Neuronal stem cell (in vitro differentiated cells): ENCODE data around the gene KIF7.
"Not testable (repeated sequence)": the region's sequence is repeated elsewhere in the genome, so short reads cannot be mapped to it uniquely, and the experiment has no call there.

ENCODE experiments used
- DNase-seq: peaks from one replicate; pipeline ENCODE4 v3.0.0-alpha.2; 2013; ENCODE audit warnings: low spot score
- H2AFZ ChIP-seq: one replicate; pipeline ENCODE4 v1.6.1; 2013; ENCODE audit warnings: mild to moderate bottlenecking, low read length, inconsistent platforms
- H2AK5ac ChIP-seq: 2 replicates; pipeline ENCODE4 v1.6.1; 2013; ENCODE audit warnings: low read depth, mild to moderate bottlenecking, inconsistent platforms, low read length, moderate library complexity, mixed read lengths
- H2BK120ac ChIP-seq: 2 replicates; pipeline ENCODE4 v1.6.1; 2013; ENCODE audit warnings: low read depth, mild to moderate bottlenecking, inconsistent platforms, low read length, moderate library complexity, mixed read lengths
- H2BK12ac ChIP-seq: one replicate; pipeline ENCODE4 v1.6.1; 2013; ENCODE audit warnings: low read length, inconsistent platforms
- H2BK15ac ChIP-seq: 2 replicates; pipeline ENCODE4 v1.6.1; 2013; ENCODE audit warnings: mild to moderate bottlenecking, low read length, inconsistent platforms, mixed read lengths
- H2BK5ac ChIP-seq: one replicate; pipeline ENCODE4 v1.6.1; 2013; ENCODE audit warnings: inconsistent platforms, mild to moderate bottlenecking, low read length, moderate library complexity
- H3K14ac ChIP-seq: one replicate; pipeline ENCODE4 v1.6.1; 2013; ENCODE audit warnings: low read length, inconsistent platforms
- H3K18ac ChIP-seq: 2 replicates; pipeline ENCODE4 v1.6.1; 2013; ENCODE audit warnings: low read length, inconsistent platforms
- H3K23ac ChIP-seq: 2 replicates; pipeline ENCODE4 v1.6.1; 2013; ENCODE audit warnings: low read depth, mild to moderate bottlenecking, mixed read lengths, low read length, inconsistent platforms; ENCODE audit not compliant: poor library complexity
- H3K27ac ChIP-seq: replicated peaks from 3 replicates; pipeline ENCODE4 v1.5.1; 2013; ENCODE audit warnings: low read length, inconsistent platforms
- H3K27me3 ChIP-seq, 3 experiments: 2 replicates each; pipeline ENCODE4 v1.6.1; 2013; ENCODE audit warnings: low read length in 3 of 3, mild to moderate bottlenecking in 2 of 3, inconsistent platforms in 1 of 3, low read depth in 1 of 3, mixed read lengths in 1 of 3, moderate library complexity in 1 of 3; ENCODE audit not compliant: control insufficient read depth in 3 of 3, insufficient read depth in 3 of 3
- H3K36me3 ChIP-seq, 2 donors: replicated peaks in 1 of 2; 2 replicates each; pipeline ENCODE4 v1.6.1; 2013; ENCODE audit warnings: low read length in 2 of 2; ENCODE audit not compliant: control insufficient read depth in 2 of 2, insufficient read depth in 2 of 2
- H3K4ac ChIP-seq: 2 replicates; pipeline ENCODE4 v1.6.1; 2013; ENCODE audit warnings: inconsistent platforms, mild to moderate bottlenecking, low read length, moderate library complexity
- H3K4me1 ChIP-seq, 2 donors: 1 replicate in 1 of 2; 2 replicates in 1 of 2; pipeline ENCODE4 v1.6.1; 2013; ENCODE audit warnings: low read length in 2 of 2, low read depth in 1 of 2; ENCODE audit not compliant: control insufficient read depth in 2 of 2, insufficient read depth in 1 of 2
- H3K4me2 ChIP-seq: one replicate; pipeline ENCODE4 v1.6.1; 2013; ENCODE audit warnings: mild to moderate bottlenecking, low read length, inconsistent platforms; ENCODE audit not compliant: insufficient read depth, poor library complexity, severe bottlenecking
- H3K4me3 ChIP-seq, 2 donors: 2 replicates each; pipeline ENCODE4 v1.5.1; 2013; ENCODE audit warnings: low read length in 2 of 2, mild to moderate bottlenecking in 2 of 2, inconsistent platforms in 1 of 2, moderate library complexity in 1 of 2
- H3K79me1 ChIP-seq: one replicate; pipeline ENCODE4 v1.6.1; 2013; ENCODE audit warnings: low read depth, mild to moderate bottlenecking, inconsistent platforms, low read length, moderate library complexity
- H3K9ac ChIP-seq: one replicate; pipeline ENCODE4 v1.6.1; 2013; ENCODE audit warnings: mild to moderate bottlenecking, low read depth, low read length, inconsistent platforms; ENCODE audit not compliant: poor library complexity
- H3K9me3 ChIP-seq, 2 donors: replicated peaks in 1 of 2; 2 replicates each; pipeline versions ENCODE3 to v1.6.1; 2013; ENCODE audit warnings: low read length in 2 of 2, mild to moderate bottlenecking in 2 of 2, inconsistent platforms in 1 of 2, low read depth in 1 of 2, mixed read lengths in 1 of 2, moderate library complexity in 1 of 2; ENCODE audit not compliant: control insufficient read depth in 2 of 2, insufficient read depth in 1 of 2
- H4K8ac ChIP-seq: one replicate; pipeline ENCODE4 v1.6.1; 2013; ENCODE audit warnings: low read depth, mild to moderate bottlenecking, inconsistent platforms, low read length, moderate library complexity
- H4K91ac ChIP-seq: one replicate; pipeline ENCODE4 v1.6.1; 2013; ENCODE audit warnings: low read length, low read depth, mild to moderate bottlenecking, inconsistent platforms; ENCODE audit not compliant: poor library complexity
- WGBS, 2 donors: extraction: QIAGEN DNeasy Blood & Tissue Kit; methylation state at CpG; one replicate each; pipeline ENCODE4 v1.1.7; 2013; ENCODE audit warnings: missing lambda C conversion rate in 2 of 2, mixed read lengths in 1 of 2; ENCODE audit not compliant: insufficient read length in 2 of 2, insufficient replicate concordance in 1 of 2; ENCODE audit errors: extremely low coverage in 2 of 2; 5-methylcytosine and 5-hydroxymethylcytosine counted together

Gene KIF7

GRCh38 chr15:89693696-89694095 is 38.4 kb upstream of the KIF7 start:
- Histone ChIP-seq H3K9me3 (peaks cover 0 to 2% of the 10 kb centered on the region in 2 donors), H3K27ac (no peak overlapping the region), H3K9ac (no peak overlapping the region), H3K4ac (no peak overlapping the region), H2BK15ac (no peak overlapping the region), H3K4me3 (no peak overlapping the region), H4K8ac (no peak overlapping the region), H2AK5ac (no peak overlapping the region), H3K14ac (no peak overlapping the region), H2AFZ (no peak overlapping the region), H2BK12ac (no peak overlapping the region), H3K79me1 (no peaks in the 10 kb centered on the region), H4K91ac (no peak overlapping the region), H3K23ac (no peak overlapping the region), H3K4me2 (no peak overlapping the region), H3K4me1 (peaks cover 0 to 2% of the 10 kb centered on the region in 2 donors), H3K18ac (no peak overlapping the region), H3K36me3 (no peaks in the 10 kb centered on the region), H3K27me3 (peaks cover 0 to 26% (median 6%) of the 10 kb centered on the region in 3 experiments), H2BK120ac (no peak overlapping the region), H2BK5ac (no peak overlapping the region)
- no CpG with 5 or more reads among the region's 1 CpG for WGBS, 2 donors
- no peak for DNase-seq

GRCh38 chr15:89693091-89693490 is 37.8 kb upstream of the KIF7 start:
- no peak overlapping the region for H3K14ac ChIP-seq
- no peak overlapping the region for H3K23ac ChIP-seq
- no peak overlapping the region for H3K4me3 ChIP-seq
- no peak overlapping the region for H3K9ac ChIP-seq
- no peak overlapping the region for H3K4me2 ChIP-seq
- no peak overlapping the region for H2BK5ac ChIP-seq
- H3K4ac ChIP-seq = no peak overlapping the region
- H3K4me1 ChIP-seq = peaks cover 0 to 2% of the 10 kb centered on the region in 2 donors
- no peaks in the 10 kb centered on the region for H3K79me1 ChIP-seq
- H2AK5ac ChIP-seq = no peak overlapping the region
- no peaks in the 10 kb centered on the region for H3K36me3 ChIP-seq
- H3K9me3 ChIP-seq = peaks cover 0 to 2% of the 10 kb centered on the region in 2 donors
- WGBS, 2 donors = no CpG with 5 or more reads among the region's 2 CpGs
- H2BK12ac ChIP-seq = no peak overlapping the region
- no peak overlapping the region for H2BK120ac ChIP-seq
- DNase-seq = no peak
- H4K91ac ChIP-seq = no peak overlapping the region
- H2BK15ac ChIP-seq = no peak overlapping the region
- no peak overlapping the region for H4K8ac ChIP-seq
- H2AFZ ChIP-seq = no peak overlapping the region
- H3K27me3 ChIP-seq = peaks cover 0 to 26% (median 6%) of the 10 kb centered on the region in 3 experiments
- H3K27ac ChIP-seq = no peak overlapping the region
- no peak overlapping the region for H3K18ac ChIP-seq

- Histone ChIP-seq H2BK120ac (no peak within 1 kb of the TSS), H2AFZ (peak within 1 kb of the TSS; percentile 90), H3K14ac (no peak within 1 kb of the TSS), H3K4me1 (peaks cover 0 to 2% of the 10 kb centered on the region in 2 donors), H3K36me3 (no peaks in the 10 kb centered on the region), H3K23ac (peak within 1 kb of the TSS; percentile 29), H3K27me3 (peaks cover 0 to 26% (median 6%) of the 10 kb centered on the region in 3 experiments), H3K9ac (peak within 1 kb of the TSS; percentile 86), H2BK15ac (no peak within 1 kb of the TSS), H3K18ac (peak within 1 kb of the TSS; percentile 89), H3K79me1 (no peaks in the 10 kb centered on the region), H3K4me3 (peak within 1 kb of the TSS; percentile 61 to 94), H2BK5ac (no peak within 1 kb of the TSS), H2BK12ac (no peak within 1 kb of the TSS), H3K4ac (peak within 1 kb of the TSS; percentile 17), H4K91ac (no peak within 1 kb of the TSS), H3K27ac (no peak within 1 kb of the TSS), H2AK5ac (no peak within 1 kb of the TSS), H4K8ac (peak within 1 kb of the TSS; percentile 52), H3K4me2 (peak within 1 kb of the TSS; percentile 88), H3K9me3 (peaks cover 0 to 2% of the 10 kb centered on the region in 2 donors)
- DNase-seq = peak; percentile 54
- no CpG with 5 or more reads among the region's 60 CpGs for WGBS, 2 donors
Observed at GRCh38 chr15:89690276-89691218, 35.3 kb upstream of the KIF7 start, which contains the start of the genes PEX11A and WDR93. TSS of gene PEX11A (minus strand) at chr15:89690754. CDS start at chr15:89690632, 122 bp downstream. TSS of gene WDR93 (plus strand) at chr15:89690811. CDS start at chr15:89701747, 10,936 bp downstream.

GRCh38 chr15:89689930-89690275 is 34.6 kb upstream of the KIF7 start:
- not testable (repeated sequence) for H2BK120ac ChIP-seq, H2BK12ac ChIP-seq, H3K79me1 ChIP-seq, H3K4ac ChIP-seq, H2BK15ac ChIP-seq, H3K27ac ChIP-seq, H3K14ac ChIP-seq, H2AK5ac ChIP-seq, H3K4me1 ChIP-seq, H3K36me3 ChIP-seq, DNase-seq, H3K18ac ChIP-seq, H3K9me3 ChIP-seq, H2BK5ac ChIP-seq, H4K91ac ChIP-seq
- Histone ChIP-seq H3K9ac (peak overlapping the region; percentile 86), H3K27me3 (peaks cover 0 to 22% (median 6%) of the 10 kb centered on the region in 3 experiments), H2AFZ (peak overlapping the region; percentile 90), H3K4me2 (peak overlapping the region; percentile 88), H3K23ac (peak overlapping the region; percentile 29), H3K4me3 (peak overlapping the region; percentile 61 to 94), H4K8ac (peak overlapping the region; percentile 52)
- WGBS, 2 donors = no CpG with 5 or more reads among the region's 15 CpGs
